Skeletal muscle cell (primary cell): Measurements from ENCODE around the gene RTCB.
"Not testable (repeated sequence)": the region's sequence is repeated elsewhere in the genome, so short reads cannot be mapped to it uniquely, and the experiment has no call there.

ENCODE experiments used
- DNase-seq: peaks from one replicate; pipeline ENCODE4 v3.0.0-alpha.2; 2010; ENCODE audit warnings: low read depth
- H3K4me3 ChIP-seq: 2 replicates; pipeline ENCODE4 v1.5.1; 2011; ENCODE audit warnings: low read depth, mild to moderate bottlenecking, control low read depth, low read length, moderate library complexity

RTCB gene

GRCh38 chr22:32396746-32397145 lies 15.3 kb downstream of the RTCB start:
- H3K4me3 ChIP-seq = no peak overlapping the region
- DNase-seq = no peak

GRCh38 chr22:32396255-32396654 lies 15.8 kb downstream of the RTCB start:
- H3K4me3 ChIP-seq = no peak overlapping the region
- no peak for DNase-seq

DNA sequence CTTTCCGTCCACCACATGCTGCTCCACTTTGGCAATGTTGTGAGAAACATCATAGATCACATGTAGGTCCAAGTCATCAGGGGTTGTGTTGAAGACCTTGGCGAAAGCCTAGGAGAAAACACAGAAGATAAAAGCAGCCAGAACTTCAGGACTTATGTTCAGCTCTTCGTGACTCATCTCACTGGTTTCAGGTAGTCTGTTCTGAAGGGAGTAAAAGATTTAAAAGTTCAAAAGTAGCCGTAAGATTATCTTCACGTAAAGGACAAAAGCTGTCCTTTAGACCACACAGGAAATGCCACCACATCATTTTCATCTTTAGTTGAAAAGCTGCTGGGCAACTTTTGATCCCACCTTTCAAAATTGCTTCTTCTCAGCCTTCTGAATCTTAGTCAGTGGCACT lies 16.9 kb downstream of the RTCB start:
- no peak for DNase-seq
- H3K4me3 ChIP-seq = no peak overlapping the region

DNA sequence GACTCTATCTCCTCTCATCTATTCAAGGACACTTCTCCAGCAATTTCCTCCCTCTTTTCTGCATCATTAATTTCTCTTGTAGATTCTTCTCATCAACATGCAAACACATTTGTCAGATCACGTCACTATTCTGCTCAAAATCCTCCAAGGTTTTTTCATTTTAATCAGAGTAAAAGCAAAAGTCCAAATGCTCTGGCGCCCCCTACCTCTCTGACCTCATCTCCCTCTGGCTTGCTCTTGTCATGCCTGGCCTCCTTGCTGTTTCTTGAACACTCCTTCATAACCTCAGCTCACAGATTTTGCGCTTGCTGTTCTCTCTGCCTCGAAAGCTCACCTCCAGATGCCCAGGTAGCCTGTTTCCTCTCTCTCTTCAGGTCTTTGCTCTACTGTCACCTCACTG lies 22.4 kb downstream of the RTCB start:
- no peak overlapping the region for H3K4me3 ChIP-seq
- DNase-seq = no peak

GRCh38 chr22:32385681-32386080 lies 26.4 kb downstream of the RTCB start:
- DNase-seq = no peak
- H3K4me3 ChIP-seq = no peak overlapping the region

GRCh38 chr22:32380991-32381390 lies 31.1 kb downstream of the RTCB start:
- no peak for DNase-seq
- no peak overlapping the region for H3K4me3 ChIP-seq

GRCh38 chr22:32378707-32379272 lies 33.3 kb downstream of the RTCB start:
- DNase-seq = no peak
- H3K4me3 ChIP-seq = no peak overlapping the region

GRCh38 chr22:32376681-32377080 lies 35.4 kb downstream of the RTCB start:
- no peak for DNase-seq
- H3K4me3 ChIP-seq = no peak overlapping the region

DNA sequence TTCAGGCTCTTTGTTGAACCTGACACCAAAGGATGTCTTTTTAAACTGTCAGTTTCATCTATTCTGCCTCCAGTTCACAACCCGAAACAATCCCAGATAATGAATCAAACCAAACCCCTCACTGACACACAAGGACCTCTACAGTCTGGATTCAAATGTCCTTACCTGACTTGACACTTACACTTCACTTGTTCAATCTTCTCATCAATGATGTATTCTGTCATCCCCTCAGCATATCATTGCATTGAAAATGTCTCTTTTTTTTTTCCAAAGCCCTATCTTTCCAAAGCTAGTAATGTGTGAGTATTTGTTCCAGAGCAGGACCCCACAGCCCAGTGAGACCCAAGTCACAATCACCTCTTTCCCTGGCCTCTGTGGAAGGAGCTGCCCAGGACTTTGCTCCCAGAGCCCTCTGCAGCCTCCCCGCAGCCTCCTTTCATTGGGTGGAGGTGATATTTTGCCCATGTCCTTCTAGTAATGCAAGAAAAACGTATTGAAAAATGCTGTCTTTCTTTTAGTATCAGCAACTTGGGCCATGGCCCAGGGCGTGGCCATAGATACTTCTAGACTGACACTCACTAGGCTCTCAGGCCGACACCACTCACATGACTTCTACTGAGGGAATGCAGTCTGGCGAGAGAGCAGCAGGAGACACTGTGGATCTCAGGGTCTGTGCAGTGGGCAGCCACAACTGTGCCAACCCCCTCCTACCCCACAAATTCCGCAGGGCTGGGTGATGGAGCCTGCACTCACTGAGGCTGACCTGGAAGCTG lies 36.2 kb downstream of the RTCB start:
- H3K4me3 ChIP-seq = no peak overlapping the region
- DNase-seq = no peak

- no peak for DNase-seq
- H3K4me3 ChIP-seq = no peak overlapping the region
Measured at GRCh38 chr22:32364210-32364609, 47.8 kb downstream of the RTCB start.

GRCh38 chr22:32361257-32361656 lies 50.8 kb downstream of the RTCB start:
- no peak for DNase-seq
- no peak overlapping the region for H3K4me3 ChIP-seq

- H3K4me3 ChIP-seq, DNase-seq: not testable (repeated sequence)
Measured at GRCh38 chr22:32360096-32360495, 52.0 kb downstream of the RTCB start.

GRCh38 chr22:32357567-32357966 lies 54.5 kb downstream of the RTCB start, which contains the start of gene RFPL3:
RFPL3 (plus strand) TSS chr22:32357867; CDS start chr22:32358072, 205 bp downstream.
- H3K4me3 ChIP-seq, DNase-seq: not testable (repeated sequence)

- no peak for DNase-seq
Measured at GRCh38 chr22:32355760-32356159, 56.3 kb downstream of the RTCB start.

GRCh38 chr22:32354360-32355351 lies 57.4 kb downstream of the RTCB start:
- no peak overlapping the region for H3K4me3 ChIP-seq
- DNase-seq = peak; percentile 11

More at GRCh38 chr22:32355760-32356159, 56.3 kb downstream of the RTCB start:
- no peak overlapping the region for H3K4me3 ChIP-seq

DNA sequence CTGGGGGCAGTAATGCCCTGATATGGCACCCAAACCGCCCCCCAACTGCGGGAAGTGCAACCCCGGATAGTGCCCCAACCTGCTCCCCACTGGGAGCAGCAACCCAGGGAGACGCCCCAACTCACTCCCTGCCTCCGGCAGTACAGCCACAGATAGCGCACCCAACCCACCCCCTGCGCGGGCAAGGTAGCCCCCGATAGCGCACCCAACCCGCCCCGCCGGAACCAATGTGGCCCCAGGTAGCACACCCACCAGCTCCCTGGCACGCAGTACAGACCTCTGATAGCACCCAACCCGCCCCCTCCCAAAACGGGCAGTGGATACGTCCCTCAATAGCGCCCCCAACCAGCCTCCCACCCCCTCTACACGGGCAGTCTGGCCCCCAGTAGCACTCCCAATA lies 58.2 kb downstream of the RTCB start:
- no peak for DNase-seq
- H3K4me3 ChIP-seq = no peak overlapping the region

DNA sequence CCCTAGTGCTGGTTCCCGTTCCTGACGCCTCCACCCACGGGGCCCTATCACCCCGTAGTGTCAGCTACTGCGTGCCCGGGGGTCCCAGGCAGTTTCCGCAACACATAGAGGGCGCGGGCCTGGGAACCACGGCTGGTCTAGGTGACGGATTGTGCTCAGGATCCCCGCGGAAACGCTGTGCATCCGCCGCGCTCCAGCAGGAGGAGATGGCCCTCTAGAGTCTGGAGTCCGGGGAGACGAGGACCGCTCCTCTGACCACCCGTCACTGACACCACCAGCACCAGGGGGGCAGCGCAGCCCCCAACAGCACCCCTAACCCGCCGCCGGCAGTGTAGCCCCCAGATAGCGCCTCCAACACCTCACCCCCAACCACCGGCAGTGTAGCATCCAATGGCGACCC lies 58.8 kb downstream of the RTCB start:
- no peak for DNase-seq
- H3K4me3 ChIP-seq = no peak overlapping the region

- no peak for DNase-seq
- no peak overlapping the region for H3K4me3 ChIP-seq
Measured at GRCh38 chr22:32352681-32353080, 59.4 kb downstream of the RTCB start.

- DNase-seq = not testable (repeated sequence)
Measured at GRCh38 chr22:32351875-32352274, 60.2 kb downstream of the RTCB start.

DNA sequence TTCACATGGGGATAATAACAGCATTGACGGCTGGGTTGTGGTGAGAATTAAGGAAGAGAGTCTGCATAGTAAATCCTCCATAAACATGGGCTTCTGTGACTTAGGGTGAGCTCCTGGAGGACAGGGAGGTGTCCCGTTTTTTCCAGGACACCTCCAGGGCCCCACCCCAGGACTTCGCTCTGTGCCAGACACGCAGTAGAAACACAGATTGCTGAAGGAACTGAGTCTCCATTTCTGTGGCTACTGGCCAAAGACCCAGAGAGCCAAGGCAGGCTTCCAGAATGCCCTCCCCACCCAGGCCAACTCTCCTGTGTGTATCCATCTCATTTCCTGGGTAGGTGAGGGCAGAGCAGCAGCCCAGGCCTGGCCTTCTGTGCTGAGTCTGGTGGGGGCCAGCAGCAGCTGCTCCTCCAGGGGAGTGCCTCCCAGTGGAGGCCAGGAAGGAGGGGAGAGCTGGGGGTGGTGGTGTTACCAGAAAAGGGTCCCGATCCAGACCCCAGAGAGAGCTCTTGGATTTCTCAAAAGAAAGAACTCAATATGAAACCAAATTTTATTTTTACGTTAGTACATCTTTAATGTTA lies 63.9 kb downstream of the RTCB start:
- no peak for DNase-seq
- H3K4me3 ChIP-seq = no peak overlapping the region

More at GRCh38 chr22:32351875-32352274, 60.2 kb downstream of the RTCB start:
- H3K4me3 ChIP-seq = not testable (repeated sequence)
